ENCODE results near the gene RMDN3. TPM values are rescaled to one million over a fixed set of nuclear protein-coding genes. Genes with fewer than 3 reads are reported as not detected.

The RMDN3 gene
- total RNA-seq, 2 experiments from 2014 or later: 29.1 to 30.3 TPM

- H3K27me3 Mint-ChIP-seq: no peaks in the 10 kb centered on the region
- Histone ChIP-seq H3K36me3 (ENCODE audit: insufficient read depth, low read length) (peaks cover 9% of the 10 kb centered on the region), H3K9me3 (ENCODE audit: control insufficient read depth in 1 of 2, insufficient read depth in 1 of 2, low read length in 2 of 2) (no peaks in the 10 kb centered on the region), H3K27ac (ENCODE audit: low read depth in 1 of 2, low read length in 2 of 2) (peak overlapping the region; percentile 94 to 99), H3K27me3 (ENCODE audit: control insufficient read depth in 1 of 2, insufficient read depth in 2 of 2, low read length in 2 of 2) (no peaks in the 10 kb centered on the region), H3K4me1 (ENCODE audit: insufficient read depth, low read length) (peaks cover 23% of the 10 kb centered on the region), H3K4me3 (ENCODE audit: low read length) (peak overlapping the region; percentile 82)
- peaks cover 22% of the 10 kb centered on the region for H3K36me3 Mint-ChIP-seq (ENCODE audit: low read depth)
- H3K4me1 Mint-ChIP-seq (ENCODE audit: low read depth): peaks cover 21% of the 10 kb centered on the region
- peak overlapping the region; percentile 97 for H3K4me3 Mint-ChIP-seq
- H3K27ac Mint-ChIP-seq: peak overlapping the region; percentile 98
- intact Hi-C loops (cut with DNase I, micrococcal nuclease): loop anchor here in 1 of 2 experiments (2.0 to 10.0 kb wide), 5 partner anchors 73 to 721 kb away; partner anchors contain the start of genes C15orf62, CCDC32, KNL1 and RPUSD2
- POLR2A ChIA-PET: interaction anchor here (0.7 to 2.6 kb wide), 38 partner anchors 8 to 1882 kb away, joined by 3 to 25 read pairs (median 4); partner anchors contain the start of genes BAHD1, C15orf62, CCDC32 and DNAJC17
- no peak for TF ChIP-seq CTCF (IDR thresholded peaks at IDR 0.05)
- ATAC-seq (ENCODE audit: poor library complexity) (no peak), DNase-seq (peak in 2 of 14 experiments; percentile 13 to 25)
- CTCF ChIA-PET: interaction anchor here (1.0 to 3.3 kb wide), 6 partner anchors 50 to 200 kb away, joined by 3 to 10 read pairs (median 6); partner anchors contain the start of genes GCHFR and VPS18
- H3K9me3 Mint-ChIP-seq: no peaks in the 10 kb centered on the region
Measured at GRCh38 chr15:40693904-40694687, 61.0 kb downstream of the RMDN3 start.

GRCh38 chr15:40691737-40692136 lies 63.3 kb downstream of the RMDN3 start:
- H3K9me3 ChIP-seq (ENCODE audit: control insufficient read depth in 1 of 2, insufficient read depth in 1 of 2, low read length in 2 of 2): no peaks in the 10 kb centered on the region
- H3K4me3 Mint-ChIP-seq: peak overlapping the region; percentile 25
- ChIA-PET POLR2A (no interaction called here), CTCF (interaction anchor here (0.6 kb wide), 1 partner anchor 78 kb away, joined by 3 read pairs; the partner anchor contains the start of gene C15orf62)
- peaks cover 23% of the 10 kb centered on the region for H3K4me1 ChIP-seq (ENCODE audit: insufficient read depth, low read length)
- no peak overlapping the region for H3K27ac ChIP-seq (ENCODE audit: low read depth in 1 of 2, low read length in 2 of 2)
- H3K36me3 Mint-ChIP-seq (ENCODE audit: low read depth): peaks cover 22% of the 10 kb centered on the region
- peaks cover 21% of the 10 kb centered on the region for H3K4me1 Mint-ChIP-seq (ENCODE audit: low read depth)
- no peaks in the 10 kb centered on the region for H3K27me3 ChIP-seq (ENCODE audit: control insufficient read depth in 1 of 2, insufficient read depth in 2 of 2, low read length in 2 of 2)
- intact Hi-C loops (cut with DNase I, micrococcal nuclease): loop anchor here in 1 of 2 experiments (5.0 to 10.0 kb wide), 4 partner anchors 76 to 723 kb away; partner anchors contain the start of genes C15orf62, CCDC32, RPUSD2 and RTF1
- no peaks in the 10 kb centered on the region for H3K27me3 Mint-ChIP-seq
- H3K4me3 ChIP-seq (ENCODE audit: low read length): no peak overlapping the region
- H3K27ac Mint-ChIP-seq: peak overlapping the region; percentile 66
- no peak for DNase-seq
- peaks cover 9% of the 10 kb centered on the region for H3K36me3 ChIP-seq (ENCODE audit: insufficient read depth, low read length)
- ATAC-seq (ENCODE audit: poor library complexity): no peak
- H3K9me3 Mint-ChIP-seq: no peaks in the 10 kb centered on the region
- no peak for TF ChIP-seq CTCF (IDR thresholded peaks at IDR 0.05)

- ATAC-seq (ENCODE audit: poor library complexity): no peak
- peaks cover 17% of the 10 kb centered on the region for H3K4me1 Mint-ChIP-seq (ENCODE audit: low read depth)
- DNase-seq: no peak
- Histone ChIP-seq H3K27ac (ENCODE audit: low read depth in 1 of 2, low read length in 2 of 2) (no peak overlapping the region), H3K27me3 (ENCODE audit: control insufficient read depth in 1 of 2, insufficient read depth in 2 of 2, low read length in 2 of 2) (no peaks in the 10 kb centered on the region), H3K4me1 (ENCODE audit: insufficient read depth, low read length) (peaks cover 8% of the 10 kb centered on the region), H3K36me3 (ENCODE audit: insufficient read depth, low read length) (peaks cover 9% of the 10 kb centered on the region), H3K9me3 (ENCODE audit: control insufficient read depth in 1 of 2, insufficient read depth in 1 of 2, low read length in 2 of 2) (no peaks in the 10 kb centered on the region), H3K4me3 (ENCODE audit: low read length) (no peak overlapping the region)
- TF ChIP-seq CTCF (IDR thresholded peaks at IDR 0.05): no peak
- H3K9me3 Mint-ChIP-seq: no peaks in the 10 kb centered on the region
- intact Hi-C loops (cut with DNase I, micrococcal nuclease): no loop called here
- CTCF ChIA-PET: no interaction called here
- H3K36me3 Mint-ChIP-seq (ENCODE audit: low read depth): peaks cover 12% of the 10 kb centered on the region
- H3K27me3 Mint-ChIP-seq: no peaks in the 10 kb centered on the region
- H3K4me3 Mint-ChIP-seq: no peak overlapping the region
- no peak overlapping the region for H3K27ac Mint-ChIP-seq
- POLR2A ChIA-PET: no interaction called here
Measured at GRCh38 chr15:40688932-40689799, 65.9 kb downstream of the RMDN3 start.

Measured in CD4-positive, alpha-beta T cell (primary cell).